Colon (tissue), 2 donors: ENCODE measurements around the gene HSD17B8.

ENCODE experiments used
- FAIRE-seq: peaks from 2 replicates; lab custom pipeline; 2012; peaks lifted over from hg19 to GRCh38; lab: Jason Lieb, UNC
- donor health status: control.
- donor health status: control.

HSD17B8 gene

GRCh38 chr6:33204415-33205190, at the start of gene HSD17B8:
Gene HSD17B8 (plus strand): TSS chr6:33204655. CDS start chr6:33204669, 14 bp downstream.
- FAIRE-seq, result no peak

GRCh38 chr6:33156561-33156960, 47.9 kb upstream of the HSD17B8 start:
- FAIRE-seq, result no peak

GRCh38 chr6:33156964-33157363, 47.5 kb upstream of the HSD17B8 start:
- FAIRE-seq, result no peak

- no peak for FAIRE-seq
Observed at GRCh38 chr6:33160096-33160495, 44.4 kb upstream of the HSD17B8 start.

GRCh38 chr6:33160728-33161344, 43.6 kb upstream of the HSD17B8 start:
- FAIRE-seq, result no peak

- FAIRE-seq, result no peak
Observed at GRCh38 chr6:33161354-33162331, 42.8 kb upstream of the HSD17B8 start.

GRCh38 chr6:33163540-33163939, 40.9 kb upstream of the HSD17B8 start:
- FAIRE-seq, result no peak

GRCh38 chr6:33164176-33164575, 40.3 kb upstream of the HSD17B8 start:
- no peak for FAIRE-seq

GRCh38 chr6:33164665-33165373, 39.6 kb upstream of the HSD17B8 start:
- no peak for FAIRE-seq

- FAIRE-seq, result no peak
Observed at GRCh38 chr6:33165581-33166258, 38.7 kb upstream of the HSD17B8 start.

GRCh38 chr6:33166363-33166762, 38.1 kb upstream of the HSD17B8 start:
- no peak for FAIRE-seq

GRCh38 chr6:33166811-33167210, 37.6 kb upstream of the HSD17B8 start:
- no peak for FAIRE-seq

GRCh38 chr6:33167374-33168283, 36.8 kb upstream of the HSD17B8 start:
- FAIRE-seq, result no peak

- FAIRE-seq, result no peak
Observed at GRCh38 chr6:33168284-33168601, 36.2 kb upstream of the HSD17B8 start.

- no peak for FAIRE-seq
Observed at GRCh38 chr6:33168639-33169038, 35.8 kb upstream of the HSD17B8 start.

GRCh38 chr6:33169291-33170175, 34.9 kb upstream of the HSD17B8 start:
- no peak for FAIRE-seq

GRCh38 chr6:33170176-33171015, 34.1 kb upstream of the HSD17B8 start:
- no peak for FAIRE-seq
